ENCODE data around the gene GRB2. TPM values are rescaled to one million over a fixed set of nuclear protein-coding genes. Genes with fewer than 3 reads are reported as not detected.

Gene GRB2
- total RNA-seq, 1 donor from 2014 or later, result 59.1 TPM

DNA sequence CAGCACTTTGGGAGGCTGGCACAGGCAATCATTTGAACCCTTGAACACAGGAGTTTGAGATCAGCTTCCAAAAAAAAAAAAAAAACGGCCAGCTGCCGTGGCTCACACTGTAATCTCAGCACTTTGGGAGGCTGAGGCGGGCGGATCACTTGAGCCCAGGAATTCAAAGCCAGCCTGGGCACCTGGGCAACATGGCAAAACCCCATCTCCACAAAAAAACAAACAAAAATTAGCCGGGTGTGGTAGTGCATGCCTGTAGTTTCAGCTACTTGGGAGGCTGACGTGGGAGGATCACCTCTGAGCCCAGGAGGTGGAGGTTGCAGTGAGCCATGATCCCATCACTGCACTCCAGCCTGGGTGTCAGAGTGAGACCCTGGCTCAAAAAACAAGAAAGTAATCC, 39.0 kb downstream of the GRB2 start:
- TF ChIP-seq, protein P1, sequence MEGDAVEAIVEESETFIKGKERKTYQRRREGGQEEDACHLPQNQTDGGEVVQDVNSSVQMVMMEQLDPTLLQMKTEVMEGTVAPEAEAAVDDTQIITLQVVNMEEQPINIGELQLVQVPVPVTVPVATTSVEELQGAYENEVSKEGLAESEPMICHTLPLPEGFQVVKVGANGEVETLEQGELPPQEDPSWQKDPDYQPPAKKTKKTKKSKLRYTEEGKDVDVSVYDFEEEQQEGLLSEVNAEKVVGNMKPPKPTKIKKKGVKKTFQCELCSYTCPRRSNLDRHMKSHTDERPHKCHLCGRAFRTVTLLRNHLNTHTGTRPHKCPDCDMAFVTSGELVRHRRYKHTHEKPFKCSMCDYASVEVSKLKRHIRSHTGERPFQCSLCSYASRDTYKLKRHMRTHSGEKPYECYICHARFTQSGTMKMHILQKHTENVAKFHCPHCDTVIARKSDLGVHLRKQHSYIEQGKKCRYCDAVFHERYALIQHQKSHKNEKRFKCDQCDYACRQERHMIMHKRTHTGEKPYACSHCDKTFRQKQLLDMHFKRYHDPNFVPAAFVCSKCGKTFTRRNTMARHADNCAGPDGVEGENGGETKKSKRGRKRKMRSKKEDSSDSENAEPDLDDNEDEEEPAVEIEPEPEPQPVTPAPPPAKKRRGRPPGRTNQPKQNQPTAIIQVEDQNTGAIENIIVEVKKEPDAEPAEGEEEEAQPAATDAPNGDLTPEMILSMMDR (IDR thresholded peaks at IDR 0.05), result no peak
- DNase-seq (ENCODE audit: extremely low spot score, unreplicated experiment), result no peak
- H3K4me1 Mint-ChIP-seq (ENCODE audit: unreplicated experiment), result peaks cover 71% of the 10 kb centered on the region
- no peaks in the 10 kb centered on the region for H3K36me3 Mint-ChIP-seq (ENCODE audit: unreplicated experiment)
- H3K27me3 Mint-ChIP-seq (ENCODE audit: unreplicated experiment), result no peaks in the 10 kb centered on the region
- no peaks in the 10 kb centered on the region for H3K9me3 Mint-ChIP-seq (ENCODE audit: unreplicated experiment)
- no peak overlapping the region for H3K4me3 Mint-ChIP-seq (ENCODE audit: unreplicated experiment)
- no peak overlapping the region for H3K27ac Mint-ChIP-seq (ENCODE audit: unreplicated experiment)

DNA sequence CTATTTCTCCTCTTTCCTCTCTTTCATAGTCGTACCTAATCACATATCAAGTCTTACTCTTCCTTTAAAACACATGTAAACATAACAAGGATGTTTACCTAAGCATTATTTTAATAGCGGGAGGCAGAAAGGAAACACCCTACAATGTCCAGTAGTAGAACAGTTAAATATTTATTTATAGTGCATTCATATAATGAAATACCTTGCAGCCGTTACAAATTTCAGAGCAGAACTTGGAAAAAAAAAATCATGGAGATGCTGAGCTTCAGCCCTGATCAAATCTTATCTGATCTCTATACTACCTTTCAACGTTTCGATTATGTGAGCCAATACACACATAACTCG, 39.6 kb downstream of the GRB2 start:
- Mint-ChIP-seq H3K27ac (ENCODE audit: unreplicated experiment) (no peak overlapping the region), H3K4me3 (ENCODE audit: unreplicated experiment) (no peak overlapping the region), H3K9me3 (ENCODE audit: unreplicated experiment) (no peaks in the 10 kb centered on the region), H3K36me3 (ENCODE audit: unreplicated experiment) (no peaks in the 10 kb centered on the region), H3K27me3 (ENCODE audit: unreplicated experiment) (no peaks in the 10 kb centered on the region), H3K4me1 (ENCODE audit: unreplicated experiment) (peaks cover 72% of the 10 kb centered on the region)
- DNase-seq (ENCODE audit: extremely low spot score, unreplicated experiment), result no peak
- TF ChIP-seq, protein P1 (IDR thresholded peaks at IDR 0.05), result no peak

DNA sequence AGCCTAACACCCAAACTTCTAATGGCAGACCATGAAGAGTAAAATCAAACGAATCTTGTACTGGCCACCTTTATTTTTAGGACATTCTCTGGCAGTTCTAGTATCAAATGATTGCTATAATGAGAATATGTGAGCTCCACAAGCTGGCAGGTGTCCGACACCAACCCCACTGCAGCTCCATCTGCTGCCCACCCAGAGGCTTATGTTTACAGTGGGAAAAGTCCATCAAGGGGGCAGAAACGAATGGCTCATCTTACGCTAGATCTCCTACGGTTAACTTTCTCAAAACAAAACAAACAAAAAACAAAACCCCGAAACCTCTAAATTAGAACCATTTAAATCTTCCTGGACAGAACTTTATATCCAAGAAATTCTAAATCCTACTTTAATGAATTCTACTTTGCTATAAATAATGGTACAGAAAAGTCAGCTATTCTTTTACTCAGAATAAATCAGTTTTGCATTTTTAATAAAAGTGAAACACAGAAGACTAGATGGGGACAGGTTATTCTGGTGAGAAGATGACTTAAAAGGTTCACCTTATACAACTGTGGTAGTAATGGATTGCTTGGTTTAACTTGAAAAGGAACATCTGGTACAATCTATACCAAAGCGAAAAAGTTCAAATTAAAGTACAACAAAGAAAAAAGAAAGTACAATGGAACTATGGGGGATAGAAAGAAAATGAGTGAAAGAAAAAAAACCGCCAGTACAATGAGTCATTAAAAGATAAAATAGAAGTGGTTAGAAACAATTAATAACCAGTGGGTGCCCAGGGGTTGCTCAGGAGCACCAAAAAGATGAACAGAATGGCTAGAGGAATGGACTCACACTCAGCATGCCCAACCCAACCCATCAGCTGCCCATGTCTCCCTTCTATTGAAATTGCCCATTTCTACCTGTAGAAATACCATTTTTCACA, 40.2 kb downstream of the GRB2 start:
- Mint-ChIP-seq H3K4me3 (ENCODE audit: unreplicated experiment) (no peak overlapping the region), H3K36me3 (ENCODE audit: unreplicated experiment) (no peaks in the 10 kb centered on the region), H3K4me1 (ENCODE audit: unreplicated experiment) (peaks cover 66% of the 10 kb centered on the region), H3K27ac (ENCODE audit: unreplicated experiment) (peak overlapping the region; percentile 50), H3K27me3 (ENCODE audit: unreplicated experiment) (no peaks in the 10 kb centered on the region), H3K9me3 (ENCODE audit: unreplicated experiment) (no peaks in the 10 kb centered on the region)
- TF ChIP-seq, protein P1 (IDR thresholded peaks at IDR 0.05), result no peak
- no peak for DNase-seq (ENCODE audit: extremely low spot score, unreplicated experiment)

DNA sequence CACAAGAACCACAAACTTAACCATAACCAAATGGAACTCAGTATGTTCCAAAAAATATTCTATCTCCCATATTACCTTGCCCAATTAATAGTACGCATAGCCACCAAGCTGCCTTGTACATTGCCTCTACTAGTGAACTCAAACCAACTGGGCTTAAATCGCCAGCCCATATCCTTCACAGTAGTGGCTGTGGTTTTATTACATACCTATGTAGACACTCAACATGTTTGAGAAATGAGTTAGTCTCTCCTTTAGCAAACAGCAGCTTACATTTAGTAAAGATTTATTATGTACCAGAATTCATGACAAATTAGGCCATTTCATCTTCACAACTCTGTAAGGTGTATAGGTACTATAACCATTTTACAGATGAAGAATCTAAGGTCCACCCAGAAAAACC, 41.4 kb downstream of the GRB2 start:
- Mint-ChIP-seq H3K4me1 (ENCODE audit: unreplicated experiment) (peaks cover 59% of the 10 kb centered on the region), H3K4me3 (ENCODE audit: unreplicated experiment) (no peak overlapping the region), H3K27me3 (ENCODE audit: unreplicated experiment) (no peaks in the 10 kb centered on the region), H3K27ac (ENCODE audit: unreplicated experiment) (no peak overlapping the region), H3K9me3 (ENCODE audit: unreplicated experiment) (no peaks in the 10 kb centered on the region), H3K36me3 (ENCODE audit: unreplicated experiment) (no peaks in the 10 kb centered on the region)
- DNase-seq (ENCODE audit: extremely low spot score, unreplicated experiment), result no peak
- TF ChIP-seq, protein P1 (IDR thresholded peaks at IDR 0.05), result no peak

DNA sequence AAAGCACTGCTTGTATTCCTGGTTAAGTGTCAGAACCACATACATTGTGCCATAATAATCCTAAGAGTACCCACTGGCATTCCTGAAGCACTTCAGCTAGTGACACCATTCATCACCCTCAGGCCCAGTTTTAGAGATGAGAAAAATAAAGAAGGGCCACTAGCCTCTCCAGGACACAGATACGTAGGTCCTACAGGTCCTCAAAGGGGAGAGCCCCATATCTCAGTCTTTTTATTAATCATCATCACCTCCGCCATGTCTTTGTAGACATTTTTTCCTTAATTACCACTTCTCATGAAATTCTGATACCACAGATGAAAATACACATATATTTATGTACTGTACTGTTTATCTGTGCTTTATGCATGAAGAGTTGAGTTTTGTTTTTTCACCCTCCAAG, 43.5 kb downstream of the GRB2 start:
- no peak overlapping the region for H3K4me3 Mint-ChIP-seq (ENCODE audit: unreplicated experiment)
- H3K4me1 Mint-ChIP-seq (ENCODE audit: unreplicated experiment), result peaks cover 45% of the 10 kb centered on the region
- TF ChIP-seq, protein P1 (IDR thresholded peaks at IDR 0.05), result no peak
- no peak for DNase-seq (ENCODE audit: extremely low spot score, unreplicated experiment)
- H3K36me3 Mint-ChIP-seq (ENCODE audit: unreplicated experiment), result no peaks in the 10 kb centered on the region
- H3K27ac Mint-ChIP-seq (ENCODE audit: unreplicated experiment), result no peak overlapping the region
- H3K9me3 Mint-ChIP-seq (ENCODE audit: unreplicated experiment), result no peaks in the 10 kb centered on the region
- no peaks in the 10 kb centered on the region for H3K27me3 Mint-ChIP-seq (ENCODE audit: unreplicated experiment)

Measured in osteocyte (in vitro differentiated cells).